AG09319 (cell line): ENCODE data around the gene SLCO2A1.

Experiments
- DNase-seq: peaks from one replicate; pipeline ENCODE4 v3.0.0-alpha.2; 2010; ENCODE audit warnings: low read depth; ENCODE audit errors: extremely low read depth
- TF ChIP-seq, protein P1 (sequence below): IDR thresholded peaks from 2 replicates; pipeline ENCODE4 v1.5.1; 2011; ENCODE audit warnings: low read depth, mild to moderate bottlenecking, inconsistent platforms, low read length, moderate library complexity

The SLCO2A1 gene

GRCh38 chr3:134054231-134054630 lies 24.5 kb upstream of the SLCO2A1 start:
- TF ChIP-seq, protein P1, sequence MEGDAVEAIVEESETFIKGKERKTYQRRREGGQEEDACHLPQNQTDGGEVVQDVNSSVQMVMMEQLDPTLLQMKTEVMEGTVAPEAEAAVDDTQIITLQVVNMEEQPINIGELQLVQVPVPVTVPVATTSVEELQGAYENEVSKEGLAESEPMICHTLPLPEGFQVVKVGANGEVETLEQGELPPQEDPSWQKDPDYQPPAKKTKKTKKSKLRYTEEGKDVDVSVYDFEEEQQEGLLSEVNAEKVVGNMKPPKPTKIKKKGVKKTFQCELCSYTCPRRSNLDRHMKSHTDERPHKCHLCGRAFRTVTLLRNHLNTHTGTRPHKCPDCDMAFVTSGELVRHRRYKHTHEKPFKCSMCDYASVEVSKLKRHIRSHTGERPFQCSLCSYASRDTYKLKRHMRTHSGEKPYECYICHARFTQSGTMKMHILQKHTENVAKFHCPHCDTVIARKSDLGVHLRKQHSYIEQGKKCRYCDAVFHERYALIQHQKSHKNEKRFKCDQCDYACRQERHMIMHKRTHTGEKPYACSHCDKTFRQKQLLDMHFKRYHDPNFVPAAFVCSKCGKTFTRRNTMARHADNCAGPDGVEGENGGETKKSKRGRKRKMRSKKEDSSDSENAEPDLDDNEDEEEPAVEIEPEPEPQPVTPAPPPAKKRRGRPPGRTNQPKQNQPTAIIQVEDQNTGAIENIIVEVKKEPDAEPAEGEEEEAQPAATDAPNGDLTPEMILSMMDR, result no peak
- DNase-seq, result no peak

DNA sequence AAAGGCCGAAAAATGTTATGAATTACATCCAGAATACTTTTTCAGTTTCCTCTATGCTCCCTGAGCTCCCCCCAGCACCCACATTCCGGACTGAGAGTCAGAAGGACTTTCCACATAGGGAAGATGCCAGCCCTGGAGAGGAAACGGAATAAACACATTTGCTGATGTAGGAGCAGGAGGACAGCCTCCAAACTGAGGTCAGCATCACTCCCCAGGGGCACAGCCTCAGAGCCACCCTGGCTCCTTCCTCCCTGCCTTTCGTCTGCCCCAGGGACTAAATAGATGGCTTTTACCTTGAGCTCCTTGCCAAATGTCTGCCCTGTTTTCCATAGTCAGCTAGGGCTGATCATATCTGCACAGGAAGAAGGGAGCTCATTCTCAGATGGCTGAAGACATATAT lies 22.6 kb upstream of the SLCO2A1 start:
- DNase-seq, result no peak
- TF ChIP-seq, protein P1, result no peak

- no peak for DNase-seq
- TF ChIP-seq, protein P1, result no peak
Observed at GRCh38 chr3:134049676-134050075, 20.0 kb upstream of the SLCO2A1 start.

DNA sequence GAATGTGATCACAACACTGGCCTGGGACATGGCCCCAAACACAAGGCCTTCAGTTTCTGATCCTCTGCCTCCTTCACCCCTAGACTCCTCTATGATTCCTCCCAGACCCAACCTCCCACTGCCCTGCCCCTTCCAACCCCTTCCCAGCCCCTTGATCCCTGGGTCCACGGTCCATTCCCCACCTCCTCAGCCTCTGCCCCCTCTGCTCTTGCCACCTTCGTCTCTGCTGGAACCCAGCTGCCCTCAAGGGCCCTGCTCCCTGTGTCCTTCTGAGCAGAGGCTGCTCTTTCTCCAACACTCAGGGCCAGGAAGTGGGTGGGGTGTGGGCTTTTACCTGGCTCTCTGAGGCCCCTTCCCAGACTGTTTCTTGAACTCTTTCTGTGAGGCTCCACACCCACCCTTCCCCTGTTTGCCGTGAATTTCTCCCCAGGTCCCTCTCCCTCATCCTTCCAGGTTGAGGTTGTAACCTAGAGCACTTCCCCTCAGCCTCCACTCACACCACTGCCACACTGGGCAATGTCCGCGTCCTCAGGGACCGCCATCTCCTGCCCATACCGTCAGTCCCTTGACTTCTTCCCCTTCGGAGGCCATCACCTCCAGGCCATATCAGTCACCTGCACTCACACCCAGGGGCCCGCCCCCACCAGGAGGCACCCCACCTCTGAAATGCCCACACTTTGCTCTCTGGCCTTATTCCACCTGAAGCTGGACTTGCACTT lies 18.7 kb upstream of the SLCO2A1 start:
- no peak for DNase-seq
- TF ChIP-seq, protein P1, result no peak

DNA sequence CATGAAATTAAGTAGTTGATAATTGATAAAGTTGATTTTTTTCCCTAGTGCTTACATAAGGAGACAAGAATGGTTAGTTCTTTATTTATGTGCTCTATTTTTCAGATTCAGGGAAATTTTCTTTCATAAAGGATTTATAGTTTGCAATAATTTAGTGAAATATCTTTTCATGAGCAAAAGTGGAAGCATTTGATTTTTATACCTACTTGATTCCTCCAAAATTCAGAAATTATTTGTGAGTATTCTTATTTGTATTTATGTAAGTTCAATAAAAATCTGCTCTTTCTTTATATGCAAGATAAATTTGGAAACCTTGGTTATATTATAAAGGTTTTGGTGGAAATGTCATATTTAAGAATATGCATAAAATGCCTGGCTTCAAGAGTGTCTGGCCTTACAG lies 14.7 kb upstream of the SLCO2A1 start:
- no peak for DNase-seq
- TF ChIP-seq, protein P1, result no peak

GRCh38 chr3:134040066-134040465 lies 10.3 kb upstream of the SLCO2A1 start:
- TF ChIP-seq, protein P1, result no peak
- DNase-seq, result no peak

DNA sequence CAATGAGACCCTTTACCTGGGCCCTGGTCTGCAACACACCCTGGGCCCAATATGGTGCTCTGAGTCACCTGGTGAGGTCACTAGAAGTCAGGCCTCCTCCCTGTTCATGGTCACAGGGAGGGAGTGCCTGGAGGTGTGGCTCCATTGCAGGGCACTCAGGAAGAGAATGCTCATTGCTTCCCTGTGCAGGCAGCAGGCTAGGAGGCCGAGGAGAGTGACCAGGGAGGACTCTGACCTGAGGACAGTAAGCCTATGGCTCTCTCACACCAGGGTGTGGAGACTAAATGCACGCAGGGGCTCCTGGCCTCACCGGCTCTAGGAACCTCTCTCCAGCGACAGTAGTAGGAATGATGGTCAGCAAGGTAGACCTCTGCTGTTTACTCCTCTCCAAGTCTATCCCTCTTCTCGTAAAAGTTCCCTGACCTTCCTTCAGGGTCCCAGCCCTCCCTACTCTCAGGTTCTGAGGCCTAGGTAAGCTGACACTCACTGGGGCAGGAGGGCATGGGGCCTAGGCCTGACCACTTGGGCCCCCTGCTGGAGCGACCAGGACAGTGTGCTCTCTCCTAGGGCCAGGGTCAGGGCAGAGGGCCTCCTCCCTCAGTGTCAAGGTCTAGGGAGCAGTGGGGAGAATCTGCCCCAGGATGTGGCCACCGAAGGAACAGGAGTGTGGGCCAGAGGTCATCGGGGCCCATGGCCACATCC lies 9.6 kb upstream of the SLCO2A1 start:
- no peak for DNase-seq
- TF ChIP-seq, protein P1, result peak; percentile 26
